CD4-positive, alpha-beta T cell treated with Interleukin-4 for 4 hours (primary cell): Measurements from ENCODE around the gene FAF2.
A peak's percentile ranks its signal among the peaks of the same experiment; 100 is the strongest.

ENCODE experiments used
- DNase-seq: peaks from one replicate; pipeline ENCODE4 v3.0.0-alpha.2; 2020

The FAF2 gene

DNA sequence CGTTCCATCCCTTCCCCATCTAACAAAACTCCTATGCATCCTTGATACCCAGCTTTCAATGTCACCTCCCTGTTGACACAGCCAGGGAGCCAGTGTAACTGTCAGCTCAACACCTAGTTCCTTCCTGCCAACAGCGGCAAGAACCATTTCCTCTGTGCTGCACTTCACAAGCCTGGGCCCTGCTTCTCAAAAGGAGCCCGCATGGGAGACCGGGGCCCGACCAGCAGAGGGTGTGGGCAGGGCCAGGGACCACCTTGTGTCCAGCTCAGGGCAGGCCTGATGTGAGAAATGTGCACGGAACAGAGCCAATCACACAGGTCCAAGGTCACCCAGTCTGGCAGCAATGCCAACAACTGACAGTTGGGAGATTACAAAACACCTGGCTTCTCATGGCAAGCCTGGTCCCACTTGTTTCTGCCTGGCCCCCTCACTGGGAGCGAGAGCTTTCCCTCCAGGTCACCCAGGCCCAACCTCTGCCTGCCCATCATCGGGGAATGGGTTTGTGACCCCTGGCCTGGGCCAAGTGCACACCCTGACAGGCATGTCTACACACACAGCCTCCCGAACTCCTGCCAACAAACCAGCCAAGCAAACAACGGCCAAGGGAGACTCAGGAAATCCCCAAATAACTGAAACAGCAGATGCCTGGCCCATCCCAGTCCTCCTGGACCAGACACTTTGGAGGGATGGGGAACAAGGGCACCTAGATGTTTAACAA is 85.9 kb downstream of the FAF2 start:
- peak; percentile 67 for DNase-seq

DNA sequence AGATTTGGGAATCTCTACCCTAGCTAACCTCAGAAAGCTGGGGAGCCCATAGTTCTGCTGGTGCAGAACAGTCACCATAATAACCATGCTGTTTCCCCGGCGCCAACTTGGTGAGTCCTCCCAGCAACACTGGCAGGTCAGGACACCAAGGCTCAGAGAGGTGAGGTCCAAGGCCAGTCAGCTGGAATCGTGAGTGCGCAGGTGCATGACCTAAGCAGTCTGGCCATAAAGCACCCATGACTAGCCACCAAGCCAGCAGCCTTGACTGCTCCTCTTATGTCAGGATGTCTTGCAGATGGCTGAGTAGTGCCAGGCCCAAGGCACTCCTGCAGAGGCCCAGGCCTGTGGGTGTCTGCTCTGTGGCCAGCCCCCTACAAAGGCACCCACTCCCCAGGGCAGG is 86.5 kb downstream of the FAF2 start:
- no peak for DNase-seq

DNA sequence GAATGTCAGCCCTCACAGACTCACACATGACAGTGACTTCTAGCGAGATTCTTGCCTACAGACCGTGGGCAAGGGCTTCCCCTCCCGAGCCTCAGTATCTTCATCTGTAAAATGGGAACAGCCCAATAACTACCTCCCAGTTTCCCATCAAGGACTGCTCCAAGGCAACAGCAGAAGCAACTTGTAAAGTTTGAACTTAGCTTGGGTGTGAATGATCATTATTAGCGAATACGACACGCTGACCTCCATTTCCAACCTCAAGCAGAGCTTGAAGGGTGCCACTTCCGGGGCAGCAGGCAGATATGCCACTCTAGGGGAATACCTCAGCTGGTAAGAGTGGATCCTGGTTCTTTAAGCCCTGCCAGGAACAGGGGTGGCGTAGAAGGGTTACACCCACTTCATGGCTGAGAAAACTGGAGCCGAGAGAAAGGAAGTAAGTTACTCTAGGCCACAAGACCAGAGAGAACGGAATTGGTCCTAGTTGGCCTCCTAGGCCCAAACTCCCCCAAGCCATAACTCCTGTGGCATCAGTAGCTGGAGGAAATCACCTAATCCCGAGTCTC is 87.0 kb downstream of the FAF2 start:
- DNase-seq: peak; percentile 71

DNA sequence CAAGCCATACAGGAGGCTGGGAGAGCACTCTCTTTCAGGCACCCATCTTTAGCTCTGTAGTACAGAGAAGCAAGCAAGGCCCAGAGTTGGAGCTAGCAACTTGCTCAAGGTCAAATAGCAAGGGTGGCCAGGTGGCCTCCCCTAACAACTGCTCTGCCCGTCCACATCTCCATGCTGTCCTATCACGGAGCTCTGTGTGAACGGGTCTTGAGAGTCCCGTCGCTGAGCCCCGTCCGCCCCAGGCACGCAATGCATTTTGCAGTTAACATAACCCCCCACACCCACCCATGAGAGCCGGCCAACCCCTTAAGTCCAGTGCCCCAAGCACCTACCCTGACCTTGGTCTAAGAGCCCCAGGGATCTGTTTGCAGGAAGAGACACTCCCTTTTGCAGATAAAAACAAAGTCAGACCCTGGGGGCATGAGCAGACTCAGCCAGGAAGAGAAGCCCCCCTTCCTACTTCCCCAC is 87.5 kb downstream of the FAF2 start:
- DNase-seq: no peak

DNA sequence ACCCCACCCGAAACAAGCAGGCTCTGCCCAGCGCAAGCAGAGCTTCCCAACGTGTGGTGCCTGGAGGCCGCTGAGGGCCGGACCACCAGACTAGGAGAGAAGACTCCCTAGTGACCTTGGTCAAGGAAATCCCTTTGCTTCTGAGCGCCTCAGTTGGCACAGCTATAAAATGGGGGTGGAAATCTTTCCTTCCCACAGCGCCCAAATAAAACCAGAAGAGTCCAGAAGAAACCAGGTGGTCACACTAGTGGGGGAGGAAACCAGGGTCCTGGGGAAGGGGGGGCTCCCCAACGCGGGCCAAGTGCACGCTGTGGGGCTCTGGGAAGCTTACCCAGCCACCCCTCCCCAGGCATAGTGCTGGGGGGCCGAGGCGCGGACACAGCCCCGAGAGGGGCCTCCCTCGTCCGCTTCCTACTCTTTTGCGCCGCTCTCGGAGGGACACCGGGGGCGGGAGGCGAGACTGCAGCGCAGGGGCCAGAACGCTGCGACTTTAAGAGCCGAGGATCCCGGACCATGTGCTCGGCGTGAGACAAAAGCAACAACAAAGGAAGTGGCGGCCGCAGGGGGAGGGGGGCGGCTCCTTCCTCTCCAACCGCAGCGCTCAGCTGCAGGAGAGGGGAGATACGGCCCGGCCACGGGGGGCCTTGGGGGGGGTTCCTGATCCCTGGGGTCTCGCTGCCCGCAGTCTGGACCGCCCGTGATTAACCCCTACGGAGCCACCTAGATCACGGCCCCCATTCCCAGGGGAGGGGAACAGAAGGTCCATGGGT is 88.1 kb downstream of the FAF2 start:
- peak; percentile 83 for DNase-seq

DNA sequence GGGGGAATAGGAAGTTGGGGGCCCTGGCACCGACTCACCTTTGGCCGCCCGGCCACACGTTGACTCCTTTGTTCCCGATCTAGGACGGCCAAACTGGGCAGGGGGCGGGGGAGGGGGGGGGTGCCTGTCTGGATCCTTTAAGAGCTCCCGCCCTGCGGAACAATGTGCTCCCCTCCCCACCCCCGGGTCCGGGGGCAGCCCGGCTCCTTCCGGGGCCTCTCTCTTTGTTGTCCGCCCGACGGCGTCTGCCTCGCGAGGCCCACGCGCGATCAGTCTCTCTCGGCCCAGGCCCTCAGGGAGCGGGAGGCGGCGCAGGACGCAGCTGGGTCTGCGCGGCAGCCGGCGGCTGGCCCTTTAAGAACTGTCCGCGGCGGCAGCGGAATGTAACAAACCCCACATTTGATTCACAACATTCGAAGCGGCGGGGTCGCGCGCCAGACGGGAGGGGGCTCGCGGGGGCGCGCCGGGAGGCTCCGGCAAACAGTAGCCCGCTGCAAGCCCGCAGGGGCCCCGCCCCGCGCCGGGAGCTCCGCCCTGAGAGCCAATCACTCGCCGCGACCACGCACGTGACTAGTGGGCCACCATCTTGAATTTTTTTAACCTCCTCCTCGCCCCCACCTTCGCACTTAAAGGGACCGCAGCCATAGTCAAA is 88.8 kb downstream of the FAF2 start, which contains the start of gene RNF44:
Gene RNF44 (minus strand): TSS at position 501 of the 652 bp plus-strand sequence. CDS start 4,930 bp downstream, outside the sequence.
- DNase-seq: peak; percentile 99

DNA sequence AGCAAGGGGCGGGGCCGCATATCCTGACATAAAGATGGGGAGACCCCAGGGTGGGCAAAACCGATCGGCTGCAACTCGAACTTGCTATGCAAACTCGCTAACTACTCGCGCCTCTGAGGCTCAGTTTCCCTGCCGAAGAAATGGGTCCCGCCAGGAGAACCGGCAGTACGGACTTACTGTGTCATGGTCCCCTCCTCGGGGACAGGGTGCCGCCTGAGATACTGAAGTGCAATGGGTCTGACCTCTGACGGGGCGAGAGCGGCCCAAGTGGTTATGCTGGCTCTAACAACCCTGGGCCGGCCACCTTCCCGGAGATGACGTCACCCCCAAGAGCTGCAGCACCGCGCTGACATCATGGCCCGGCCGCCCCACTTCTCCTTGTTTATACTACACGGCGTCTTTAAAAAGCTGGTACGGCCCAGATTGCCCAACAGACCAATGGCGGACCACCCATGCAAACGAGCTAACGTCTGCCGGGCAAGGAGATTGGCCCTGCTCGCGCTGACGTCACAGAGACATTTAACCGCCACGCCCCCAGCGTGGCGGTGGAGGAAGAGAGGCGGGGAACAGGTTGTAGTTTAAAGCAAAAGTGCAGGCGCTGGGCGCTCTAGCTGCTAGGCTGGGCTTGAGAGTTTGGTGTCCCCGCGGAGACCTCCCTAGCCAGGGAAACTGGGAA is 89.5 kb downstream of the FAF2 start:
- DNase-seq: peak; percentile 100

DNA sequence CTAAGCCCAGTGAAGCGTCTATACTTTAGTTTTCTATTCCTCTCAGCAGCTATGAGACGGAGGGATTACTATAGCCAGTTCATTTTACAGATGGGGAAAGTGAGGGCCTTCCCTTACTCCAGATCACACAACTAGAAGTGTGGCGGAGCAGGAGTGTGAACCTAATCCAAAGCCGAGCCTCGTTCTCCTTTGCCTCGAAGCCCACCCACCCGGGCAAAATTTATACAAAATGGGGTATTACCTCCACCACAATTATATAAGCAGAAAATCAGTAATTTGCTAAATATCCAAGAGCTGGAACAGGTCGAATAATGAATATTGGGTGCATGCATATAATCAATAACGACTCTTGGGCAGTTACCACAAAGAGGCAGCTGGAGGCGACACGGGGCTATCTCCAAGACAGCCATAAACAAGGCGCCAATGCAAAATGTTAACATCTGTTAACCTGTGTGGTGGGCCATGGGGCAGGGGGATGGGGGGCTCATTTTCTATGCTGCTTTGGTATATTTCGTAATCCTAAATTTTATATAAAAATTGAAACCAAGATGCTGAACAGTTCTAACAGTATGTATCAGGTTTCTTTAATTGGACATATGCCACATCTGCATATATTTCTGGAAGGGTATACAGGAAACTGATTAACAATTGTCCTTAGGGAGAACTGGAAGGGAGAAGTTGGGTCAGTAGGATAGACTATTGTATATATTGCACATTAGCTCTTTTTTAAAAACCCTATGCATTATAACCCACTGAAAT is 90.2 kb downstream of the FAF2 start:
- DNase-seq: no peak

DNA sequence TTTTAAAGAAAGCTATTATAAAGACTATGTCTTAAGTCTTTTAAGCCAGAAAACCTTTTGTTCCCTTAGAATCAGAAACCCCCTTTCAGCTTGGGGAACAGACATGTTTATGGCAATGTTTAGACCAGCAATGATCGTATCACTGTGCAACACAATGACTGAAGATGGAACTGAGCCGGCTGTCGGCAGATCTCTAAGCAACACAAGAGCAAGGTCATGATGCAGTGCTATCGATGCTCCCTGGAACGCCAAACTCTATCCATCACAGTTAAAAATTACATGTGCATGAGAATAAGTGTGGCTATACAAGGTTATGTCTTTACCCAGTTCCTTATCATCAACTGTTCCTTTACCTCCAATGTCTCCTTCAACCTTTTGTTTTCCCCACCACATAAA is 90.8 kb downstream of the FAF2 start:
- DNase-seq: no peak

DNA sequence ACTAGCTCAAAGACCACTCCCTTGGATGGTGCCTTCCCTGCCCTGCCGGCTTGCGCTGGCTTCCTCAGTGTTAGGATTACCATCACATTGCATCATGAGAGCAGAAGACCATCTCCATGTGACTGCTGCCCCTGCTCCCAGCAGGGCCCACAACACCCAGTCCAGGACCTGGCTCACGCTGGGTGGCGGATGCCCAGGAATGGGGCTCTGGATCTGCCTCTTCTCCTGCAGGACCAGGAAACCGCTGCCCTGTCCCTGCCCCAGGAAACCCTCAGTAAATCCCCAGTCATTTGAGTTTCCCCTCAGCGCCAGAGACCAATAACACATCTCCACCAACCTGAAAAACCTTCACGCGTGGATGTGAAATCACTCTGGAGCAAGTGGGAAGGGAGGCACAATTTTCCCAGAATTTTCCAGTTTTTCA is 92.3 kb downstream of the FAF2 start:
- DNase-seq: no peak

DNA sequence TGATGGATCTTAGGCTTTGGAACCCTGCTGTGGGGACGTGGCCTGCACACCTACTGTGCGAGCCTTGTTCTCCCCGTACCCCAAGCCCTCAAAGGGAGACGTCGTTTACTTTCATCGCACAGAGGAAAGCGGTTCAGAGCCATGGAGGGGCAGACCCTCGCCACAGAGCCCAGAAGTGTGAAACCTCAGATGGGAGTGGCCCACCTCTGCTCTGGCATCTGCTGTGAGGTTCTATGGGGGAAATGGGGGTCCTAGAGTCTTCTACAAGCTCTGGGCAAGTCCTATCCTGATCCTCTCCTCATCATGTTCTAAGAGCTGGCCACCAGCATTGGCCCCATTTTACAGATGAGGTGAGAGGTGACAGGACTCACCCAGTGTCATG is 92.8 kb downstream of the FAF2 start:
- peak; percentile 46 for DNase-seq

DNA sequence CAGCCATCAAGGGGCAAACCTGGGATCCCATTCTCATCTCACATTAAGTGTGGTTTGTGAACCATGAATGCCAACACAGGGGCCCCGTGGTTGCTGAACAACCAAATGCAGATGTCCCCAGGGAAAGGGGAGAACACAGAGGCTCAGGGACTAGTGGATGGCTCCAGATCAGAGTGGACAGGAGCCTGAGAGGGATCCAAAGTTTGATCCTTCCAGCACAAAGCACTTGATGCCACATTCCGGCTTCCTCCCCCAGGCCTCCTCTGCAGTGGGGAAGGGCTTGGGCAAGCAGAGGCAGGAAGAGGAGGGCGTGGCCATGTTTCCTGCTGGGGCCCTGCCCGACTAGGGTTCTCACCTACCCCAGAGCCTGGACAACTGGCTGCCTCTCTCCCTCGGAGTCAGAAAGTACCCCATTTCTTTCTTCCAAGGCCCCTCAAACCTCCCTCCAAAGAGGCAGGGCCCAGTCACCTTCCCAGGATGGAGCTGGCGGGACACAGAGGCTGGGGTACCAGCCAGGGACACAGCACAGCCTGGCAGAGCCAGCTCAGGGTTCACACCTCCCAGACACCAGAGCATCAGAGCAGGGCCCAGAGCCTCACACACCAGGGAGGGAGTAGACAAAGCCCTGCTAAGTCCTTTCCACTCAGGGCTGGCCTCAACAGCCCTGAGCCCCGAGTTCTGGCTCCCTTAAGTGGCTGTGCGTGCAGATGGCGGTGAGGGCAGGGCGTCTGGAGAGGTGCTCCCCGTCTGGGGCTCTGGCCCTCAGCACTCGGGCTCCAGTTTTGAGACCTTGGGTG is 93.4 kb downstream of the FAF2 start:
- peak; percentile 79 for DNase-seq

DNA sequence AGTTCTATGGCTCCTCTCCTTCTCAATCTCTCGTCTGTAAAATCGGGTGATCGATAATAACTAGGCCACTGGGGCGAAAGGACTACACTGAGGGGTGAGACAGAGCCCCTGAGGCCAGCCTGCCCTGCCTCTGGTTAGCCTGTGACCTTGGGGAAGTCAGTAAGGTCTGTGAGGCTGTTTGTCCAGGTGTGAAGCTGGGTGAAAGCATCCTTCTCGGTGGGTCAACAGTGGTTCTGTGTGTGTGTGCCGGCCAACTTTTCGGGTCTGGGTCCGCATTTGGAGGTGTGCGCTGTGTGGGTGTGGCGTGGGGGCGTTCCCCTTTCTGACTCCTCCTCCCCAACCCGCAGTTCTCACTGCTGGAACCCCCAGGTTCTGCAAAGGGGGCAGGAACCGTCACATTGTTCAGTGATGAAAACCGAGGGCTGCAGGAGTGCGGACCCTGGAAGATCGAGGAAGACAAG is 94.0 kb downstream of the FAF2 start:
- peak; percentile 70 for DNase-seq

DNA sequence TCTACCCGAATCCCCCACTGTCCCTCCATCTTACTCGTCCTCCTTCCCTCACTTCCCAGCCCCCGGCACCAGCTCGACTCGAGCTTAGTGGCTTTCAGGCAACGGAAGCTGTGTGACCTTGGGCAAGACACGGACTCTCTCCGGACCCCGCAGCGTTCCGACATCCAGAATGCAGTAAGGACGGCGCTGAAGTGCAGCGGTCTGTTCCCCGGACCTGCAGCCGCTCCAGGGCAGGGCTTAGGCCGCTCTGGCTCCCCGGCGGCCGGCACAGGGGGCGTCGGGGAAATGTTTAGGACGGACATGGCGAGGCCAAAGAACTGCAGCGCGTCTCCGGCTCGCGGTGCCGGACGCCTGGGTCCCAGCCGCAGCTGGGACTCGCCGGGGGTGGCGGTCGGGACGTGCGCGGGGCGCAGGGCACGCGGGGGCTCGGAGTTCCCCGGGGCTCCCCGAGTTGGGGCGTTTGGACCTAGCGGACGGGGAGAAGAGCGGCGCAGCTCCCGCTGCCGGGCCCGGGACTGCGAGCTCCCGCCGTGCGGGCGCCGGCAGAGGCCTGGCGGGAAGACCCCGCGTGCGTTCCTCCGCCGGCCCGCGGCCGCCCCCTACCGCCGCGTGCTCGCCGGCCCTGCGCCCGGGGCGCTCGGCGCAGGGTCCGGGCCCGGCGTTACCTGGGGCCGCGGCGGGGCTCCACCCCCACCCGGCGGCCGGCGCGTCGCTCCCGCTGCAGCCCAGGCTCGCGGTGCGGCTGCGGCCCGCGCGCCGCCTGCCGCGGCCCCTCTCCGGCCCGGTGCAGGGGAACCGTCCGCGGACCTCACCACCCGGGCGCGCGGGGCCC is 94.6 kb downstream of the FAF2 start:
- no peak for DNase-seq

DNA sequence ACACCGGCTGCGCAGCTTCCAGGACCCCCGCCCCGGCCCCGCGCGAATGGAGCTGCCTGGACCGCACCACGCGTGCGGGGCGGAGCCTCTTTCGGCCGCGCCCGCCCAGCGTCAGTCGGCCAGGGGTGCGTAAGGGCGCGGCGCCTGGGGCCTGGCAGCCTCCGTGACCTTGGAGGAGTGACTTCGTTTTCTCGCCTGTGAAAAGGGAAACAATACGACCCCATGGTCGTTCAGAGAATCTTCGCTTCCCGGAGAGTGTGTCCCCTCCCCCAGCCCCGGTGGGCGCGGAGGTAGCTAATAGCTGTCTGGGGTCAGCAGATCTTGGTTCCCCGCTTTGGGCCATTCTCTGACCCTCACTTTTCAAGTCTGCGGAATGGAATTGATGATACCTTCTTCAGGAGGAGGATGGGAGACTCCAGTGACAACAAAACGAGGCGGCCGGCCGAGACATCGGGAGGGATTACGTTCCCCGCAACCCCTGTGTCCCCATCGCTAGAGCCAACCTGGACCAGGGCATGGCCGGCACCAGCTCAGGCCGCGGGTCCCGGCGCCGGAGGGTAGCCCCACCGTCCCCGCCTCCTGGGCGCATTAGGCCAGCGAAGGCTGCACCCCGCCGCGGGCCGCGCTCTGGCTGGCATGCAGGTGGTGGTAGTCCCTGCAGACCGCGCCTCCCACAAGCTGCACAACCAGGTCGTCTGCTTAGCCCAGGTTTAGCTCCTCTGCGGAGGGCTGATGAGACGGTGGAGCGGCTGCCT is 95.4 kb downstream of the FAF2 start:
- DNase-seq: peak; percentile 68

DNA sequence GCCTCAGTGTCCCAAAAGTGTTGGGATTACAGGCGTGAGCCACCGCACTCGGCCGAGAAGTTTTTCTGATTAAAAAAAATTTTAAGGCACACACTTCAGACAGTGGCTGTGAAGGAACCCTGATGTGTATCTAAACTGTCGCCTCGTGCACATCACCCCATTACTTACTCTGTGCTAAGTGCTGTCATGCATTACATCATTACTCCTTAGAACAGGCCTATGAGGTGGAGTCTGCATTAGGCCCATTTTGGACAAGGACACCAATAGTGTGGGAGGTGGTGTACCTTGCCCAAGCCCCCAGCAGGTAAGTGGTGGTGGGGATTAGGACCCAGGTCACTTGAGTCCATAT is 97.2 kb downstream of the FAF2 start:
- DNase-seq: no peak

DNA sequence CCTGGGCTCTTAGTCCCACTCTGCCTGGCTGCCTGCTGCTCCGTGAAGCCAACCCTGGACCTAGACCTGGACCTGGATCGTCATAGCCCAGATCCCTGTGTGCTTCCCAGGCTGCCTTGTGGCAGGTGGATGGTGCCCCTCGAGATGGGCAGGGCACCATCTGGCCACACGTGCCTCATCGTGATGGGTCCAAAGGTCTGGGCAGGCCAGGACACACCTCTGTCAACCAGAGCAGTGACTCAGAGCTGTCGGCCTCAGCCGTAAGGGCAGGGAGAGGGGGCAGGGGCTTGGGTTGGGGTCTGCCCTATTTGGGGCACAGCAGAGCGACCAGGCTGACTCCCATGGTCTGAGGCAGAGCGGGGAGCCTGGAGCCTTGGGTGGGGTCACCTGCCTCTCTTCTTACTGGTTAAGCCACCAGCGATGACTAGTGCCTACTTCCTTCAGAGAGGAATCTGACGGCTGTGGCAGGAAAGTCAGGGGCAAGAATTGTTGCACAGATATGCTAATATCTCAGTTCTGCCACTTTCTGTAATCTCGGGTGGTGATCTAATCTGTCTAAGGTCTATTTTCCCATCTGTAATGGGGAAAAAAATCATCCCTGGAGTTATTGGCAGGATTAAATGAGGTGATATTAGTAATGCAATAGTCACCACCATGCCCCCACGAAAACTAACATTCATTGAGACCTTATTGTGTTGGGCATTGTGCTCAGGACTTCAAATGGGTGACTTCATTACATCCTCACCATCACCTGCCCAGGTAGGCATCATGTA is 97.7 kb downstream of the FAF2 start:
- DNase-seq: no peak

DNA sequence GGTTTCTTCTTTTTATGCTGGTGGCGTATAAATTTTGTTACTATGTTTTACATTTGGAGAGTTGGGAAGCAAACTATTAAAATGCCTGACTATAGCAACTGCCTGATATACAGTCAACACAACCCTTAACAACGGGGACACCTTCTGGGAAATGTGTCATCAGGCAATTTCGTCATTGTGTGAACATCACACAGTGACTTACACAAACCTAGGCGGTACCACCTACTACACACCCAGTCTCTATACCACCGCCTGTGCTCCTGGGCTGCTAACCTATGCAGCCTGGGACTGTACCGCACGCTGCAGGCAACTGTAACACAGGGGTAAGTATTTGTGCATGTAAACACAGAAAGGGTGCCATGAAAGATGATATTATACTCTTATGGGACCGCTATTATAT is 99.6 kb downstream of the FAF2 start:
- DNase-seq: peak; percentile 76
